Memory B cell (primary cell): ENCODE measurements around the gene ZG16.

Experiments used
- ATAC-seq: fragments of 150-1000 bp; cut with Tn5 transposase; 2 replicates; pipeline ENCODE4 v1.10.0; 2021; ENCODE audit warnings: low read depth, mild to moderate bottlenecking, moderate library complexity
- DNase-seq, 2 donors: peaks; one replicate each; pipeline ENCODE4 v3.0.0; 2022; ENCODE audit warnings: low spot score in 2 of 2
- H3K27ac Mint-ChIP-seq: one replicate; pipeline ENCODE4 v1.8.0; 2022; ENCODE audit warnings: mild to moderate bottlenecking, moderate library complexity, mixed read lengths
- H3K27me3 Mint-ChIP-seq: one replicate; pipeline ENCODE4 v1.8.0; 2022; ENCODE audit warnings: mixed read lengths
- H3K36me3 Mint-ChIP-seq: one replicate; pipeline ENCODE4 v1.8.0; 2022; ENCODE audit warnings: mild to moderate bottlenecking, mixed read lengths
- H3K4me1 Mint-ChIP-seq: one replicate; pipeline ENCODE4 v1.8.0; 2022; ENCODE audit warnings: mixed read lengths
- H3K4me3 Mint-ChIP-seq: one replicate; pipeline ENCODE4 v1.8.0; 2022; ENCODE audit warnings: mild to moderate bottlenecking, moderate library complexity, mixed read lengths
- H3K9me3 Mint-ChIP-seq: one replicate; pipeline ENCODE4 v1.8.0; 2022; ENCODE audit warnings: mixed read lengths

The ZG16 gene

GRCh38 chr16:29805232-29806098 is 27.4 kb downstream of the ZG16 start:
- peak overlapping the region; percentile 98 for H3K27ac Mint-ChIP-seq
- H3K27me3 Mint-ChIP-seq = no peaks in the 10 kb centered on the region
- H3K36me3 Mint-ChIP-seq = peaks cover 12% of the 10 kb centered on the region
- H3K9me3 Mint-ChIP-seq = no peaks in the 10 kb centered on the region
- DNase-seq = peak; percentile 91 to 96
- peak; percentile 75 for ATAC-seq
- H3K4me1 Mint-ChIP-seq = peaks cover 33% of the 10 kb centered on the region
- peak overlapping the region; percentile 100 for H3K4me3 Mint-ChIP-seq

DNA sequence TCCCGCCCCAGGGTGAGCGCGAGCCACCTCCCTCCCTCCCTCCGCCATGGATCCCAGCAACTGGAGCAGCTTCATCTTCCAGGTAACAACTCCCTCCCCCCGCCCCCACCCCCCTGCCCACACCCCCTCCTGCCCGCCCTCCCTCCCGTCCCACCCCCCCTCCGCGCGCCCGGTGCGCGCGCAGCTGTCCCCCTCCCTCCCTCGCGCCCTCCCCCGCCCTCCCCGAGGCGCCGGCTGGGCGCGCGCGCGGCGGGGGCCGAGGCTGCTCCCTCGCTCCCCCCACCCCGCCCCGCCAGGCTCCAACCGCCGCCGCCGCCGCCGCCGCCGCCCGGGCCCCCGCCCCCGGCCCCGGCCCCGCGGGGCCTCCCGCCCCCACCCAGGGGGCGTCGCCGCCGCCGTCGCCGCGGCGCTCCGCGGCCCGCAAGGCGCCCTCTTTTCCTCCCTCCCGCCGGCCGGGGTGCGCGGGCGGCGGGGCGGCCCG is 28.1 kb downstream of the ZG16 start, which contains the start of gene MAZ:
Gene MAZ (plus strand): TSS at position 431 of the 481 bp plus-strand sequence. CDS start 173 bp downstream, outside the sequence.
- H3K4me3 Mint-ChIP-seq = peak within 1 kb of the TSS; percentile 100
- peaks cover 40% of the 10 kb centered on the region for H3K4me1 Mint-ChIP-seq
- peak within 1 kb of the TSS; percentile 98 for H3K27ac Mint-ChIP-seq
- H3K27me3 Mint-ChIP-seq = no peaks in the 10 kb centered on the region
- peak; percentile 49 to 55 for DNase-seq
- peak; percentile 7 for ATAC-seq
- H3K9me3 Mint-ChIP-seq = no peaks in the 10 kb centered on the region
- H3K36me3 Mint-ChIP-seq = peaks cover 12% of the 10 kb centered on the region

DNA sequence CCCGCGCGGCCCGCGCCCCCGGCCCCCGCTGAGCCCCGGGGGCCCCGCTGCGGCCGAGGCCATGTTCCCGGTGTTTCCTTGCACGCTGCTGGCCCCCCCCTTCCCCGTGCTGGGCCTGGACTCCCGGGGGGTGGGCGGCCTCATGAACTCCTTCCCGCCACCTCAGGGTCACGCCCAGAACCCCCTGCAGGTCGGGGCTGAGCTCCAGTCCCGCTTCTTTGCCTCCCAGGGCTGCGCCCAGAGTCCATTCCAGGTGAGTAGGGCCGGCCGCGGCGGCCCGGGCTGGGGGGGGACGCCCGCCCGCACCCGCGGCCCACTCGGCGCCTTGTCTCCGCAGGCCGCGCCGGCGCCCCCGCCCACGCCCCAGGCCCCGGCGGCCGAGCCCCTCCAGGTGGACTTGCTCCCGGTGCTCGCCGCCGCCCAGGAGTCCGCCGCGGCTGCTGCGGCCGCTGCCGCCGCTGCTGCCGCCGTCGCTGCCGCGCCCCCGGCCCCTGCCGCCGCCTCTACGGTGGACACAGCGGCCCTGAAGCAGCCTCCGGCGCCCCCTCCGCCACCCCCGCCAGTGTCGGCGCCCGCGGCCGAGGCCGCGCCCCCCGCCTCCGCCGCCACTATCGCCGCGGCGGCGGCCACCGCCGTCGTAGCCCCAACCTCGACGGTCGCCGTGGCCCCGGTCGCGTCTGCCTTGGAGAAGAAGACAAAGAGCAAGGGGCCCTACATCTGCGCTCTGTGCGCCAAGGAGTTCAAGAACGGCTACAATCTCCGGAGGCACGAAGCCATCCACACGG is 28.8 kb downstream of the ZG16 start:
- DNase-seq = peak in 1 of 2 donors; percentile 62
- peaks cover 45% of the 10 kb centered on the region for H3K4me1 Mint-ChIP-seq
- H3K27ac Mint-ChIP-seq = peak overlapping the region; percentile 89

GRCh38 chr16:29807426-29808218 is 29.6 kb downstream of the ZG16 start:
- H3K9me3 Mint-ChIP-seq = no peaks in the 10 kb centered on the region
- peaks cover 48% of the 10 kb centered on the region for H3K4me1 Mint-ChIP-seq
- ATAC-seq (peak; percentile 44), DNase-seq (peak; percentile 73 to 76)
- peaks cover 3% of the 10 kb centered on the region for H3K27me3 Mint-ChIP-seq
- H3K27ac Mint-ChIP-seq = peak overlapping the region; percentile 89
- H3K36me3 Mint-ChIP-seq = peaks cover 8% of the 10 kb centered on the region
- peak overlapping the region; percentile 84 for H3K4me3 Mint-ChIP-seq

More for the DNA sequence above, 28.8 kb downstream of the ZG16 start:
- ATAC-seq = no peak
- Mint-ChIP-seq H3K9me3 (no peaks in the 10 kb centered on the region), H3K36me3 (peaks cover 8% of the 10 kb centered on the region), H3K4me3 (peak overlapping the region; percentile 84), H3K27me3 (peaks cover 3% of the 10 kb centered on the region)

GRCh38 chr16:29808219-29808900 is 30.3 kb downstream of the ZG16 start:
- Mint-ChIP-seq H3K36me3 (peaks cover 8% of the 10 kb centered on the region), H3K4me1 (peaks cover 47% of the 10 kb centered on the region), H3K9me3 (no peaks in the 10 kb centered on the region), H3K27ac (peak overlapping the region; percentile 89), H3K27me3 (peaks cover 3% of the 10 kb centered on the region), H3K4me3 (peak overlapping the region; percentile 84)
- DNase-seq (no peak), ATAC-seq (no peak)

- Mint-ChIP-seq H3K27ac (no peak overlapping the region), H3K36me3 (peaks cover 8% of the 10 kb centered on the region), H3K9me3 (no peaks in the 10 kb centered on the region), H3K27me3 (peaks cover 3% of the 10 kb centered on the region), H3K4me1 (peaks cover 43% of the 10 kb centered on the region), H3K4me3 (peak overlapping the region; percentile 84)
- DNase-seq = no peak
- ATAC-seq = no peak
These were observed 31.1 kb downstream of the ZG16 start for GRCh38 chr16:29809031-29809747.

DNA sequence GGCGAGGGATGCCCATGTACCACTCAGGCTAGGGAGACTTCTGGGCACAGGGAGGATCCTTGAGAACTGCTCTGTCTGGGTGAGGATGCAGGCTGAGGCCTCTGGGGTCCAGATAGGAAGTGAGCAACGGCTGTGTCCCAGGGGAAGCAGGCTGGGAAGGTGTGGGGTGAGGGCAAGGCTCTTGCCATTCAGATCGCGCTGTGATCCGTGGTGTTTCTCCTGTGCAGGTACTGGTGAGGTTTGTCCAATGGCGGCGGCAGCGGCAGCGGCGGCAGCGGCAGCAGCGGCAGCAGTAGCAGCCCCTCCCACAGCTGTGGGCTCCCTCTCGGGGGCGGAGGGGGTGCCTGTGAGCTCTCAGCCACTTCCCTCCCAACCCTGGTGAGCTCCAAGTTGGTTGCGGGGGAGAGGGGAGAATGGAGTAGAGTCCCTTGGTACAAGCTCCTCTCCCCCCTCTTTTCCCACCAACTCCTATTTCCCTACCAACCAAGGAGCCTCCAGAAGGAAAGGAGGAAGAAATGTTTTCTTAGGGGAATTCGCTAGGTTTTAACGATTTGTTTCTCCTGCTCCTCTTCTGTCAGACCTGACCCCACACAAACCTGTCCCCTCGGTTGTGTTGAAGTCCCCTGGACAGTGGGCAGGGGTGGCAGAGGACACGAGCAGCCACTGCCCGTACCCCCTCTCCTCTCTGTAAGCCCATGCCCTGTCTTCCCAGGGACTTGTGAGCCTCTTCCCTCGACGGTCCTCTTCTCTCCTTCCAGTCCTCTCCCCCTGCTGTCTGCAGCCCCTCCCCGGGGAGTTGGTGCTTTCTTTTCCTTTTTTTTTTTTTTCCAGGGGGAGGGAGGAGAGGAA is 32.0 kb downstream of the ZG16 start:
- Mint-ChIP-seq H3K4me3 (peak overlapping the region; percentile 92), H3K27me3 (peaks cover 3% of the 10 kb centered on the region), H3K9me3 (no peaks in the 10 kb centered on the region), H3K4me1 (peaks cover 43% of the 10 kb centered on the region), H3K27ac (no peak overlapping the region), H3K36me3 (peaks cover 8% of the 10 kb centered on the region)
- ATAC-seq (no peak), DNase-seq (no peak)

DNA sequence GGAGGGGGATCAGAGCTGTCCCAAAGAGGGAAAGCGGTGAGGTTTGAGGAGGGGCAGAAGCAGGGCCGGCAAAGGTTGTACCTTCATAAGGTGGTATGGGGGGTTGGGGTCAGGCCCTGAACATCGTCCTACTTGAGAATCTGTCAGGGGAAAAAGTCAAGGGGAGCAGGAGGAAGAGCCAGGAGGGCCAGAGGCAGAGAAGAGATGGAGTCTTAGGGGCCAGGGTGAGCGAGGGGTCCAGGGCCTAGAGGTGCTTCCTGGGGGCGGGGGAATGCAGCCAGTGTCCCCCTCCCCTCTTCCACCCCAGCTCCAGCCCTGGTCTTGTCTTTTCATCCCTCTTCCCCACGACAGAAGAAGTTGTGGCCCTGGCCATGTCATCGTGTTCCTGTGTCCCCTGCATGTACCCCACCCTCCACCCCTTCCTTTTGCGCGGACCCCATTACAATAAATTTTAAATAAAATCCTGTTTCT is 32.7 kb downstream of the ZG16 start:
- Mint-ChIP-seq H3K4me3 (peak overlapping the region; percentile 92), H3K4me1 (peaks cover 42% of the 10 kb centered on the region), H3K27me3 (peaks cover 3% of the 10 kb centered on the region), H3K27ac (no peak overlapping the region), H3K36me3 (peaks cover 8% of the 10 kb centered on the region), H3K9me3 (no peaks in the 10 kb centered on the region)
- DNase-seq = no peak
- ATAC-seq = no peak

GRCh38 chr16:29811170-29811895 is 33.3 kb downstream of the ZG16 start:
- Mint-ChIP-seq H3K27me3 (peaks cover 3% of the 10 kb centered on the region), H3K27ac (peak overlapping the region; percentile 35), H3K9me3 (no peaks in the 10 kb centered on the region), H3K36me3 (peaks cover 8% of the 10 kb centered on the region), H3K4me3 (peak overlapping the region; percentile 92), H3K4me1 (peaks cover 42% of the 10 kb centered on the region)
- peak; percentile 11 for ATAC-seq
- DNase-seq = peak in 1 of 2 donors; percentile 51

- no peaks in the 10 kb centered on the region for H3K9me3 Mint-ChIP-seq
- peaks cover 45% of the 10 kb centered on the region for H3K4me1 Mint-ChIP-seq
- peak within 1 kb of the TSS; percentile 92 for H3K4me3 Mint-ChIP-seq
- peaks cover 8% of the 10 kb centered on the region for H3K36me3 Mint-ChIP-seq
- DNase-seq (peak in 1 of 2 donors; percentile 40), ATAC-seq (no peak)
- H3K27me3 Mint-ChIP-seq = peaks cover 3% of the 10 kb centered on the region
- peak within 1 kb of the TSS; percentile 35 for H3K27ac Mint-ChIP-seq
These were observed 34.0 kb downstream of the ZG16 start, which contains the start of gene PRRT2 for GRCh38 chr16:29811896-29812665. Gene PRRT2 (plus strand): TSS chr16:29812193. CDS start chr16:29813055, 862 bp downstream.
